Ovary (tissue), 3 donors: Measurements from ENCODE around the gene FGF3.

ENCODE experiments used
- CTCF ChIP-seq, 3 donors: fragments of 450-650 bp in 2 of 3; fragments of 200-600 bp in 1 of 3; IDR thresholded peaks; one replicate each; pipeline versions ENCODE4 v1.5.1 to v1.8.0; 2016 to 2022; ENCODE audit warnings: antibody characterized with exemption in 3 of 3, mild to moderate bottlenecking in 1 of 3
- POLR2A ChIP-seq: fragments of 450-650 bp; IDR thresholded peaks from one replicate; pipeline ENCODE4 v1.6.1; 2017; ENCODE audit warnings: antibody characterized with exemption, mild to moderate bottlenecking, moderate library complexity
- donor health status: DM: no; HTN: no; CAD: no.

- TF ChIP-seq CTCF (IDR thresholded peaks at IDR 0.05) (no peak), POLR2A (no peak)
Observed at GRCh38 chr11:69803022-69803421, 16.2 kb downstream of the FGF3 start.
